PC-9 (cell line): ENCODE results near the gene ALDH1A3. TPM values are rescaled to one million over a fixed set of nuclear protein-coding genes. Genes with fewer than 3 reads are reported as not detected.
"Not testable (repeated sequence)": the region's sequence is repeated elsewhere in the genome, so short reads cannot be mapped to it uniquely, and the experiment has no call there.

Experiments
- BruUV-seq: library from RNA; stranded (reverse); fragments of 400-500 nt; replicated peaks from 2 replicates; lab custom pipeline; 2021; lab: Mats Ljungman, UMichigan
- CTCF ChIA-PET: fragments of 300-600 bp; sonication (Branson Sonifier 250); formaldehyde crosslinking; loops from one replicate; lab custom pipeline; 2022; ENCODE audit warnings: antibody characterized with exemption; lab: Charles Lee
- POLR2A ChIA-PET: fragments of 300-600 bp; sonication (Branson Sonifier 250); formaldehyde crosslinking; loops from one replicate; lab custom pipeline; 2022; ENCODE audit warnings: antibody characterized with exemption; ENCODE audit not compliant: unreplicated experiment; lab: Charles Lee
- DNase-seq, 2 experiments: peaks; one replicate each; pipeline versions ENCODE4 v3.0.0 to v3.0.0-alpha.2; 2015 to 2022; ENCODE audit warnings: mixed read lengths in 1 of 2
- H2AFZ ChIP-seq: fragments of 200-600 bp; sonication (generic); 2 replicates; pipeline ENCODE4 v1.8.1; 2017; ENCODE audit warnings: antibody characterized with exemption
- H3F3A ChIP-seq: fragments of 200-600 bp; sonication (generic); 2 replicates; pipeline ENCODE4 v1.8.1; 2017; ENCODE audit warnings: antibody characterized with exemption, mild to moderate bottlenecking, low read depth; ENCODE audit not compliant: insufficient read depth
- H3K27ac ChIP-seq: fragments of 200-600 bp; sonication (generic); 2 replicates; pipeline ENCODE4 v1.6.1; 2016; ENCODE audit warnings: mixed run types
- H3K27me3 ChIP-seq: fragments of 200-600 bp; sonication (generic); 2 replicates; pipeline ENCODE4 v1.6.1; 2016; ENCODE audit warnings: low read depth, mixed run types; ENCODE audit not compliant: insufficient read depth
- H3K36me3 ChIP-seq: fragments of 200-600 bp; sonication (generic); 2 replicates; pipeline ENCODE4 v1.6.1; 2016; ENCODE audit warnings: low read depth, mixed run types
- H3K4me1 ChIP-seq: fragments of 200-600 bp; sonication (generic); replicated peaks from 2 replicates; pipeline ENCODE4 v1.6.1; 2016; ENCODE audit warnings: mixed run types; ENCODE audit not compliant: insufficient read depth
- H3K4me2 ChIP-seq: fragments of 200-600 bp; sonication (generic); 2 replicates; pipeline ENCODE4 v1.6.1; 2017; ENCODE audit warnings: mixed run types
- H3K4me3 ChIP-seq: fragments of 200-600 bp; sonication (generic); 2 replicates; pipeline ENCODE4 v1.6.1; 2016; ENCODE audit warnings: mixed run types
- H3K79me2 ChIP-seq: fragments of 200-600 bp; sonication (generic); 2 replicates; pipeline ENCODE4 v1.6.1; 2017; ENCODE audit warnings: low read depth, mixed run types
- H3K9me2 ChIP-seq: fragments of 200-600 bp; sonication (generic); 2 replicates; pipeline ENCODE4 v1.8.1; 2017; ENCODE audit warnings: mild to moderate bottlenecking; ENCODE audit not compliant: insufficient read depth
- H3K9me3 ChIP-seq: fragments of 200-600 bp; sonication (generic); 2 replicates; pipeline ENCODE4 v1.8.1; 2016; ENCODE audit warnings: low read depth; ENCODE audit not compliant: insufficient read depth
- H4K20me1 ChIP-seq: fragments of 200-600 bp; sonication (generic); 2 replicates; pipeline ENCODE4 v1.8.1; 2017; ENCODE audit not compliant: insufficient read depth
- EZH2 ChIP-seq: fragments of 200-600 bp; sonication (generic); IDR thresholded peaks from 2 replicates; pipeline ENCODE4 v1.8.0; 2017; ENCODE audit warnings: antibody characterized with exemption, low read depth
- intact Hi-C: fragments of 100-400 bp; cut with micrococcal nuclease; formaldehyde crosslinking; loops from one replicate; pipeline ENCODE4 v1.10.0; 2022; ENCODE audit not compliant: unreplicated experiment
- total RNA-seq: library from RNA; stranded (reverse); gene quantifications from 2 replicates; pipeline ENCODE4 v1.2.3, GENCODE V29; 2021
- TF ChIP-seq, protein P1 (sequence below): fragments of 200-600 bp; sonication (generic); conservative IDR thresholded peaks from 2 replicates; pipeline ENCODE4 v1.6.1; 2017; ENCODE audit warnings: mixed run types, antibody characterized with exemption, mild to moderate bottlenecking, moderate library complexity

ALDH1A3 gene
- total RNA-seq, 1 experiment from 2014 or later: 469 TPM

DNA sequence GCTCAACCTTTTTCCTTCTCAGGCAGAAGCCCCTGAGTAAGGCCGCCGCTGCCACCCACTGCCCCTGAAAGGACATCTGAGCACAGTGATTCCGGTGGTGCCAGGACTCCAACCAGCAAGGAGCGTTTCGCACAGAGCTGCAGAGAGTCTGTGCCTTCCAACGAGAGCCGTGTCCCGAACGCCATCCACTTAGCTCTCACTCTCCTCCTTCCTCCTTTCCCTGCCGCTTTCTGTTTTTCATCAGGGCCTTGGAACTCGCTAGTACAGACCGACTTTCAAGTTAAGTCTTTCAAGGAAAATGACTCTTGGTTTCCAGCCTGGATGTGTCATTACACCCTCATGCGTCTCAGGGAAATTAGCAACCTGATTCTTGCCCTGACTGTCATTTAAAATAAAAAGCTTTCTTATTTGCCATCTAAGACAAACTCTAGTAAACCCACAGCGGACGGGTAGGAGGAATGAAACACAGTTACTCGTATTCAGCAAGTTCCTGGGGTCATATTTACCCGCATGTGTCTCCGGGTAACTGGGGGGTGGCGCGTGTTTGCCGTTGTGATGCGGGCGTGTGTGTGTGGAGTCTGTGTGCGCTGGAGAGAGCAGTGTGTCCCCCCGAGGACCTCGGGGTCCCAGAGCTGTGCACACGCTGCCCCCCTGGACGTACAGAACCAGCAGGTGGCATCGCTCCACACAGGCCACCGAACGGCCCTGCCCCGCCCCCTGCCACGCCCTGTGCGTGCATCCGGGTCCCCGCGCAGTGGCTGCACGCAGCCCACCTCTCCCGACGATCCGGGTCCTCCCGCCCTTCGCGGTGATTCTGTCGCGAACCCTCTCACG, 30.4 kb upstream of the ALDH1A3 start:
- H3K9me2 ChIP-seq: no peaks in the 10 kb centered on the region
- ChIA-PET POLR2A (interaction anchor here (0.5 to 1.2 kb wide), 6 partner anchors 30 to 1726 kb away, joined by 3 to 17 read pairs (median 4); partner anchors contain the start of gene ALDH1A3), CTCF (interaction anchor here (0.6 to 2.1 kb wide), 2 partner anchors 15 to 24 kb away, joined by 3 to 6 read pairs; no protein-coding TSS in a partner anchor)
- H3F3A ChIP-seq: peaks cover 54% of the 10 kb centered on the region
- peak overlapping the region; percentile 74 for H2AFZ ChIP-seq
- H3K9me3 ChIP-seq: no peaks in the 10 kb centered on the region
- H3K4me3 ChIP-seq: peak overlapping the region; percentile 96
- peaks cover 33% of the 10 kb centered on the region for H3K36me3 ChIP-seq
- H3K79me2 ChIP-seq: peaks cover 54% of the 10 kb centered on the region
- intact Hi-C loops: loop anchor here (1.0 kb wide), 2 partner anchors 128 to 177 kb away; no protein-coding TSS in a partner anchor
- TF ChIP-seq, protein P1, sequence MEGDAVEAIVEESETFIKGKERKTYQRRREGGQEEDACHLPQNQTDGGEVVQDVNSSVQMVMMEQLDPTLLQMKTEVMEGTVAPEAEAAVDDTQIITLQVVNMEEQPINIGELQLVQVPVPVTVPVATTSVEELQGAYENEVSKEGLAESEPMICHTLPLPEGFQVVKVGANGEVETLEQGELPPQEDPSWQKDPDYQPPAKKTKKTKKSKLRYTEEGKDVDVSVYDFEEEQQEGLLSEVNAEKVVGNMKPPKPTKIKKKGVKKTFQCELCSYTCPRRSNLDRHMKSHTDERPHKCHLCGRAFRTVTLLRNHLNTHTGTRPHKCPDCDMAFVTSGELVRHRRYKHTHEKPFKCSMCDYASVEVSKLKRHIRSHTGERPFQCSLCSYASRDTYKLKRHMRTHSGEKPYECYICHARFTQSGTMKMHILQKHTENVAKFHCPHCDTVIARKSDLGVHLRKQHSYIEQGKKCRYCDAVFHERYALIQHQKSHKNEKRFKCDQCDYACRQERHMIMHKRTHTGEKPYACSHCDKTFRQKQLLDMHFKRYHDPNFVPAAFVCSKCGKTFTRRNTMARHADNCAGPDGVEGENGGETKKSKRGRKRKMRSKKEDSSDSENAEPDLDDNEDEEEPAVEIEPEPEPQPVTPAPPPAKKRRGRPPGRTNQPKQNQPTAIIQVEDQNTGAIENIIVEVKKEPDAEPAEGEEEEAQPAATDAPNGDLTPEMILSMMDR: peak; percentile 56; the same call in 1 of the 2 replicates
- TF ChIP-seq EZH2: no peak
- H3K4me2 ChIP-seq: peak overlapping the region; percentile 88
- BruUV-seq: TSS peak; percentile 65
- peak overlapping the region; percentile 99 for H3K27ac ChIP-seq
- DNase-seq: peak; percentile 75 to 88
- no peaks in the 10 kb centered on the region for H3K27me3 ChIP-seq
- H4K20me1 ChIP-seq: no peaks in the 10 kb centered on the region
- peaks cover 43% of the 10 kb centered on the region for H3K4me1 ChIP-seq

DNA sequence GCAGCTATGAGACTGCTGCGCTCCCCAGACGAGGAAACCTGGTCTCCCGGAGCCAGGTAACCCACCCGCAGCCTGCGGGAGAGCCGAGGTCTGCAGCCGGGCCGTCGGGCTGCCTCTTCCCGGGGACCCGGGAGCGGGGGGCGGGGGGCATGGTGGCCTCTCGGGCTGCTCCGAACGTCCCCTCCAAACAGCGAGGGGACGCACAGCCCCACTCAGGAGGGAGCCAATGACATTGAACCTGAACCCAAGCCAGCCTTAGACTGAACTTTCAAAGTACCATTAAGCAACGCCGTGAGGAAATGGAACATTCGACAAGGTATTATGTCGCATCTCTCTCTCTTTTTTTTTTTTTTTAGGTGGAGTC, 29.8 kb upstream of the ALDH1A3 start:
- no peaks in the 10 kb centered on the region for H3K27me3 ChIP-seq
- peak in 1 of 2 experiments; percentile 65 for DNase-seq
- H4K20me1 ChIP-seq: no peaks in the 10 kb centered on the region
- H2AFZ ChIP-seq: peak overlapping the region; percentile 43
- peak overlapping the region; percentile 88 for H3K4me2 ChIP-seq
- BruUV-seq: no TSS peak
- intact Hi-C loops: loop anchor here (1.0 to 2.0 kb wide), 3 partner anchors 129 to 178 kb away; no protein-coding TSS in a partner anchor
- H3K79me2 ChIP-seq: peaks cover 60% of the 10 kb centered on the region
- ChIA-PET CTCF (interaction anchor here (2.1 kb wide), 1 partner anchor 23 kb away, joined by 6 read pairs; no protein-coding TSS in a partner anchor), POLR2A (interaction anchor here (0.7 to 1.2 kb wide), 3 partner anchors 127 to 138 kb away, joined by 3 to 17 read pairs (median 13); no protein-coding TSS in a partner anchor)
- H3F3A ChIP-seq: peaks cover 60% of the 10 kb centered on the region
- peaks cover 45% of the 10 kb centered on the region for H3K4me1 ChIP-seq
- no peaks in the 10 kb centered on the region for H3K9me2 ChIP-seq
- H3K27ac ChIP-seq: peak overlapping the region; percentile 99
- TF ChIP-seq EZH2: no peak
- H3K4me3 ChIP-seq: peak overlapping the region; percentile 96
- no peaks in the 10 kb centered on the region for H3K9me3 ChIP-seq
- peaks cover 39% of the 10 kb centered on the region for H3K36me3 ChIP-seq

DNA sequence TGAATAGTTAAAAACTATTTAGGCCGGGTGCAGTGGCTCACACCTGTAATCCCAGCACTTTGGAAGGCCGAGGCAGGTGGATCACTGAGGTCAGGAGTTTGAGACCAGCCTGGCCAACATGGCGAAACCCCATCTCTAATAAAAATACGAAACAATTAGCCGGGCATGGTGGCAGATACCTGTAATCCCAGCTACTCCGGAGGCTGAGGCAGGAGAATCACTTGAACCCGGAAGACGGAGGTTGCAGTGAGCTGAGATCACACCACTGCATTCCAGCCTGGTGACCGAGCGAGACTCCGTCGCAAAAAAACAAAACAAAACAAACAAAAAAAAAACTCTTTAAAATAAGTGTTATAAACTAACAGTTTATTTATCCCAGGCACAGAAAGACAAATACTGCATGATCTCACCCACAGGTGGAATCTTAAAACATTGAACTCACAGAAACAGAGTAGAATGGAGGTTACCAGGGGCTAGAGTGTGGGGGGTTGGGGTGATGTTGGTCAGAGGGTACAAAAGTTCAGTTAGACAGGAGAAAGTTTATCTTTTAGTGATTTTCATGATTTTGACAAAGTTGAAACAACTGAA, 28.1 kb upstream of the ALDH1A3 start:
- Histone ChIP-seq H3K4me3 (peak overlapping the region; percentile 96), H3K79me2 (peaks cover 68% of the 10 kb centered on the region), H3K27ac (peak overlapping the region; percentile 99), H3F3A (peaks cover 77% of the 10 kb centered on the region), H3K4me1 (peaks cover 45% of the 10 kb centered on the region), H3K36me3 (peaks cover 54% of the 10 kb centered on the region), H3K4me2 (peak overlapping the region; percentile 88)
- H3K9me3 ChIP-seq, H4K20me1 ChIP-seq, H3K9me2 ChIP-seq, H2AFZ ChIP-seq, CTCF ChIA-PET, H3K27me3 ChIP-seq, BruUV-seq: not testable (repeated sequence)
- DNase-seq: peak; percentile 53 to 84
- POLR2A ChIA-PET: interaction anchor here (0.7 to 0.8 kb wide), 6 partner anchors 21 to 791 kb away, joined by 3 to 13 read pairs (median 4); no protein-coding TSS in a partner anchor
- intact Hi-C loops: loop anchor here (1.0 to 2.0 kb wide), 3 partner anchors 26 to 156 kb away; no protein-coding TSS in a partner anchor
